NOMO-1 treated with DMSO at 0.1 percent for 48 hours (cell line): ENCODE measurements around the gene TULP4.
A peak's percentile ranks its signal among the peaks of the same experiment; 100 is the strongest.
"Not testable (repeated sequence)": the region's sequence is repeated elsewhere in the genome, so short reads cannot be mapped to it uniquely, and the experiment has no call there.

Experiments
- DNase-seq: peaks from one replicate; lab custom pipeline; 2025; ENCODE audit not compliant: unreplicated experiment; lab: John Stamatoyannopoulos, UW

TULP4 gene

DNA sequence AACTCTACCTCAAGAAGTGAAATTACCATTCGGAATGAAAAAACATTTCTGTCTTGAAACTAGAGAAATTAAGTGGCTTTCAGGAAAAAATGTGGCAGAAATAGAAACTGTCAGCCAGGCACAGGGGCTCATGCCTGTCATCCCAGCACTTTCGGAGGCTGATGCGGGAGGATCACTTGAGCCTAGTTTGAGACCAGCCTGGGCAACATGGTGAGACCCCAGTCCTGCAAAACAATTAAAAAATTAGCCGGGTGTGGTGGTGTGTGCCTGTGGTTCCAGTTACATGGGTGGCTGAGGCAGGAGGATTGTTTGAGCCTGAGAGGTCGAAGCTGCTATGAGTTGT, 240.5 kb downstream of the TULP4 start:
- no peak for DNase-seq

DNA sequence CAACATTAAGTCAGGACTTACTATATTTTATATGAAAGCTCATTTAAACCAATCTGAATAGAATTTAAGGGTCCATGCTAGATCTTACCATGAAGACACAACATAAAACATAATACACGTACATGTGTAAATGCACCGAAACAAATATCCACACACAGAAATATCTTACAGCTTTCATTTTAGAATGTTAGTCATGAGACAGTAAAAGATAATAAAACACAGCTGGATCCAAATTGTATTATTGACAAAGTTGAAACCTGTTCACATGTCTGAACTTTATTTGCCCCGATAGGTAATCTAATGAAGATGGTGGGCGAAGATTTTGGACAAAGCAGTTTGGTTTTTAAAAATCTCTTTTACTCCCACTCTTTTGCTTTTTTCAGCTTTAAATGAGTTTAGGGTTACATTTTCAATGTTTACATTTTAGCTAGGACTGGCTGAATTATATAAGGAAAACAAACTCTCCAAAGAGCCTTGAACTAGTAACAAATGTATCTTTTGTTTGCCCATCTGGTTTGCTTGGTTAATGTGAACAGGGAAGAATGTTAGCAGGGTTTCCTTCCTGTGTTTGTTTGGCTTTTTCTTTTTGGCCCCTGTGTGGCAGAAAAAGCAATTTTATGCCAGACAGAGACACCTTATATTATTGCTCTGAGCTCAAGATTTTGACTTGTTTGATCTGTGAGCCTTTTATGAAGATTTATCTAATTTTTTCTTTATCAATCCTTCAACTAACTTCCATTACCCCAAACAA, 242.5 kb downstream of the TULP4 start:
- DNase-seq: no peak

DNA sequence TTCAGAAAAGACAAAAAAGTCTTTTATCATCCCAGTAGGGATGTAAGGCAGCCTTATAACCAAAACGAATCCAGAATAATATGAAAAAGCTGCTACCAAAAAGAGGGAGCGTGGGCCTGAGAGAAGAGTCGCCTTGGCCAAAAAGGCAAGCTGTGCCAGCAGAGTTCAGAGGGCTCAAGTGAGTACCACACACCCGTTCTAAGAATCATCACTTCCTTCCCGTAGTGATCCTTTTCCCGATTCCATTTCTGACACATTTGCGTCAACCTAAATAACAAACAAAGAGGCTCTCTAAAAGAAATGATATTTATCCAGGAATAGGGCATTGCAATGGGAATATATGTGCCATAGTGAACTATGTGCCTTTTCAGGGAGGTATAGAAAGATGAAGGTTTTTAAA, 243.8 kb downstream of the TULP4 start:
- DNase-seq: no peak

DNA sequence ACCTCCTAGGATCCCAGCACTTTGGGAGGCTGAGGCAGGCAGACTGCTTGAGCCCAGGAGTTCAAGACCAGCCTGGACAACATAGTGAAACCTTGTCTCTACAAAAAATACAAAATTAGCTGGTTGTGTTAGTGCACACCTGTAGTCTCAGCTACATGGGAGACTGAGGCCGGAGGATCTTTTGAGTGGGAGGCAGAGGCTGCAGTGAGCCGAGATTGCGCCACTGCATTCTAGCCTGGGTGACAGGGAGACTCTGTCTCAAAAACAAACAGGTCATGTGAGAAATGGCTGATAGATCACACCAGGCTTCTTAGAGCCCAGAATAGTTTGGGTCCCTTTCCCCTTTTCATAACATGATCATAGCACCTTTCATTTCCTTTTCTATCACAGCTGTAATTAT, 244.8 kb downstream of the TULP4 start:
- DNase-seq: not testable (repeated sequence)

DNA sequence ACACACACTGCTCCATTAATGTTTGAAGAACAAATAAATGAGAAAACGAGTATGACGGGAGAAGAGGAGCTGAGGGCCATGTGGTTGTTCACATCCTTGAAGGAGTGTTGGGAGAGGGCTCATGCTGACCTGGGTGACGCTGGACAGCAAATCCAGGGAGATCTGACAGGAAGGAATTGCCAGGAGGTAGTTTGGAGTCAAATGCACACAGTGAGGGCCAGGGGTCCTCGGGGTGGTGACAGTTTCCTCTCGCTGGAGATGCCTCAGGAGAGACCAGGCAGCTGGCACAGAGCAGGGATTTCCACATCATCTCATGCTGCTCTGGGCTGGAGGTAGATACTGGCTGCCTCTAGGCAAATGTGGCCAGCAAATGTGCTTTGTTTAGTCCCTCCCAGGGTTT, 245.7 kb downstream of the TULP4 start:
- DNase-seq: no peak

DNA sequence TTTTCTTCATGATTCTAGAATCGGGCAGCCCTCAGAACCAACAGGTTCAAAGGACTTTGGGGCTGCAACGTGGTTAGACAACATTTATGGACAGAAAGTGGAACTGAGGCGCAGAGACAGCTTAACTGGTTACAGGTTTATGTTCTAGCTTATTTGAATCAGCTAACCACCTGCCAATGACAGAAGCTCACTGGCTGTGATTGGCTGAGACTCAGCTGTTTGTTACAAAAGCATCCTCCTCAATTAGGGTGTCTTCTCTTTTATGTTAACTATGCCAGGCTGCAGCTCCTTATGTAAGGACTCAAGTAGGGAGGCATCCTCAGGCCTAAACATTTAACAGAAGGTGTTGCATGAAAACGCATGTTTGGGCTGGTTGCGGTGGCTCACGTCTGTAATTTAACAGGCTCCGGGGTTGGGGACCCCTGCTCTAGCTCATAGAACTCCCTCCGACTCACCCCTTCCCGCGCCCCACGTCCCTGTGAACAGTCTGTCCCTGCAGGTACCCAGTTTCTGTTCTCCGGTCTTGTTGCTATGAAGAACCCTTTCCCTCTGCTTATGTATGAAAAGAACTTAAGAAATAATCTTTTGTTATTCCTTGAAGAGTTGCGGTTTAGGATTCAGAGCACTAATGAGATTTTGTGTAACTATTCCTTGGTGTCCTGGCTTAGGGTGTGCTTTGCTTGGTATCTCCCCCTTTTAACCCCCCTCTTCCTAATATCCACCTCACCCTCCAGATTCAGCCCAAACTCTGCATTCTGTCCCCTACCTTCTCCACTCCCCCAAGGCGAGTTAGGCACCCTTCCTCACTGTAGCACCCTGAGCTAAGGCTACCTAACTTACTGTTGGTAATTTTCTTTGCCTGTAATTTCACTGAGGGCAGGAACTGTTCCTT, 246.4 kb downstream of the TULP4 start:
- DNase-seq: no peak

DNA sequence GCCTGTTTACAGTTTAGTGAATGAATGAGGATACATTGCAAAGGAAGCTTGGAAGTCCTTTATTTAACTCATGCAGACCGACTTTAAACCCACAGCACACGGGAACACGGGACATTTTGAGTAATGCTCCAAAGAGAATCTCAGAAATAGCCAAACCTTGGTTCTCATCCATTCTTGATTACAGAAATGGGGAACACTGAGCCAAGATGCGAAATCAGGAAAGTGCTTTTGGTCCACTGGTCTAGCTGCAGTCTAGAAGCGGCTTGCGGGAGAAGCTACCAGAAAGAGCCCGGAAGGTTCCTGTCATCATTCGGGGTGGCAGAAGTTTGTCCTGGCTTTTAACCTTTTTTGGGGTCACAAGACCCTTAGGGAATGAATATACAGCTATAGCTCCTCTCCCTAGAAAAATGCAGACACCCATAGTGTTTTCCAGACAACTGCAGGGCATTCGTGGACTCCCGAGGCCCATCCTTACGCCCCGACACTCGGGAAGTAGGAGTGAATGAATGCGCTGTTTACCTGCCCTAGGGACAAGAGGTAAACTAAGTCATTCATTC, 247.2 kb downstream of the TULP4 start:
- DNase-seq: no peak

DNA sequence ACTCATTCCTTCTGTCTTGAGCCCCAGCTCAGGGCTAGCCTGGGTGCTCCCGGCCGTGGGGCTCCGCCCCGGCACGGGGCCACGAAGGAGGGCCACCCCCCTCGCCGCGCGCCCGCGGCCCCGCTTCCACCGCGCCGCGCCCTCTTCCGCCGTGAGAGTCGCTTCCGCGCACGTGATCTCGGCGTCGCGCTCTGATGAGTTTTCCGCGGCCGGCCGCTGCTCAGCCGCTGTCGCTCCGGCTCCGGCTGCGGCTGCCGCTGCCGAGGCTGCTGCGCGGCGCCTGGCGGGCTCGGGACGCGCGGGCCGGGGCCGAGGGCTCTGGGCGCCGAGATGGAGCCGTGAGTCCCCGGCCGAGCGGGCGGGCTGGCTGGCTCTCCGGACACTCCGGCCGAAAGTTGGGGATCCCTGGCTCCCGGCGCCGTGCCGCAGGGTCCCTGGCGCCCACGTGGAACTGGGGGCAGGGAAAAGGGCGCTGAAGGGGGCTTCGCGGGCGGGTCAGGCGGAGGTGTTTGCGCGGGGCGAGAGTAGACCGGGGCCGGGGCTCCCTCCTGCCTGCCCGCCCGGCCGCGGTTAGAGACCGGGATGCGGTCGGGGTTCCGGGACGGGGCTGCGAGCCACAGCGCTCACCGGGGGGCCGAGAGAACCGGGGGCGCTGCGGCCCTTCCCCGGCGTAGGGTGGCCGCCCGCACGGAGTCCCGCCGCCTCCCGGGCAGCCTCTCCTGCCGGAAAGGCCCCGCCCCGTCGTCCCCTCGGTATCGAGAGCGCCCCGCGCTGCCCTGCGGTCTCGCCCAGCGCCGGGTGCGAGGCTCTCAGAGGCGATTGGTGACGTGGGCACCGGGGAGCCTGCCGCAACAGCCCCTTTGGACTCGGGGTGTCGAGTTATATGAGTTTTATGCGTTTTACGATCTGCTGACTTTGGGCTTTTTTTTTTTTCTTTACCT, 247.9 kb downstream of the TULP4 start, which contains the start of gene TMEM181:
Gene TMEM181, plus strand, starts transcription at position 197 of the 941 bp plus-strand sequence. Its CDS starts 134 bp downstream, at position 331.
- DNase-seq: peak; percentile 82

DNA sequence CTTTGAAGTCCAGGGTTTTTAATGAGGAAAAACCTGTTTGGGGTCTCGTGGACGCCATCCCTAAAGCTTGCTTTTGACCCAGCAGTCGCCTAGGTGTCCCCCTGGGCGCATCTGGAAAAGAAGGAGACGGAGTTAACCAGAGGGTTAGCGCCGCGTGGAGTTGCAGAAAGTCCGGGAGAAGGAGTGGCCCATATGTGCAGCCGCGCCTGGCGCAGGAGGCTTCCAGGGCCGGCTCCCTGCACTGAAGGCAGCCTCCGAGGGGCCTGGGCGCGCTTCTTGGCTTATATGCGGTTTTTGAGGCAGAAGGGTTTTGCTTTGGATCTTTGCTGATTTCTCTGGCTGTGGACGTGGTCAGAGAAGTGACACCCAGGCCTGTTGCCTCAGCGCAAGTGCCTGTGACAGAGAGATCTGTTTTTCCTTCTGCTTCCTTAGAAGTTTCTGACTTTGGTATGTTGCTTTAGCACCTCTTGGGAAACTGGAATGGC, 248.6 kb downstream of the TULP4 start:
- no peak for DNase-seq
